Panc1 (cell line): Measurements from ENCODE around the gene METTL23. TPM values are rescaled to one million over a fixed set of nuclear protein-coding genes. Genes with fewer than 3 reads are reported as not detected.

ENCODE experiments used
- ATAC-seq: fragments of 200-7000 bp; cut with Tn5 transposase; 2 replicates; pipeline ENCODE4 v1.9.1; 2020; ENCODE audit warnings: mild to moderate bottlenecking, moderate library complexity
- BruUV-seq: library from RNA; stranded (reverse); fragments of 400-500 nt; replicated peaks from 2 replicates; lab custom pipeline; 2021; lab: Mats Ljungman, UMichigan
- CTCF ChIA-PET: fragments of 300-600 bp; sonication (Branson Sonifier 250); formaldehyde crosslinking; loops from one replicate; lab custom pipeline; 2022; ENCODE audit warnings: antibody characterized with exemption; lab: Charles Lee
- POLR2A ChIA-PET: fragments of 300-600 bp; sonication (Branson Sonifier 250); formaldehyde crosslinking; loops from one replicate; lab custom pipeline; 2022; ENCODE audit warnings: antibody characterized with exemption; lab: Charles Lee
- DNase-seq: peaks from one replicate; pipeline ENCODE4 v3.0.0-alpha.2; 2010; ENCODE audit warnings: low read depth, low spot score
- H3K27ac ChIP-seq: 2 replicates; pipeline ENCODE4 v1.5.1; 2011; ENCODE audit warnings: mild to moderate bottlenecking, low read length, inconsistent platforms
- H3K27me3 ChIP-seq: fragments of 200-500 bp; sonication (Bioruptor generic); 2 replicates; pipeline ENCODE4 v1.6.0; 2014; ENCODE audit warnings: low read length, inconsistent platforms; ENCODE audit not compliant: control insufficient read depth, insufficient read depth
- H3K36me3 ChIP-seq: fragments of 200-500 bp; sonication (Bioruptor generic); 2 replicates; pipeline ENCODE4 v1.5.1; 2014; ENCODE audit warnings: inconsistent platforms, mild to moderate bottlenecking, low read length, moderate library complexity; ENCODE audit not compliant: control insufficient read depth, insufficient read depth
- H3K4me1 ChIP-seq: 2 replicates; pipeline ENCODE4 v1.5.1; 2011; ENCODE audit warnings: inconsistent platforms, mild to moderate bottlenecking, low read length, moderate library complexity; ENCODE audit not compliant: control insufficient read depth, insufficient read depth
- H3K4me3 ChIP-seq, 2 experiments: 2 replicates each; pipeline ENCODE4 v1.5.1; 2011 to 2012; ENCODE audit warnings: low read depth in 2 of 2, low read length in 2 of 2, mild to moderate bottlenecking in 2 of 2, inconsistent platforms in 1 of 2, moderate library complexity in 1 of 2
- H3K9me3 ChIP-seq: fragments of 200-500 bp; sonication (Bioruptor generic); 2 replicates; pipeline ENCODE4 v1.5.1; 2014; ENCODE audit warnings: low read depth, mild to moderate bottlenecking, inconsistent platforms, low read length, moderate library complexity; ENCODE audit not compliant: control insufficient read depth, insufficient read depth
- CTCF ChIP-seq: fragments of 450-650 bp; IDR thresholded peaks from 2 replicates; pipeline ENCODE4 v1.5.1; 2017; ENCODE audit warnings: mild to moderate bottlenecking
- POLR2AphosphoS5 ChIP-seq: IDR thresholded peaks from 2 replicates; pipeline ENCODE4 v1.6.1; 2012; ENCODE audit warnings: mild to moderate bottlenecking, low read depth, low read length, moderate library complexity
- REST ChIP-seq, 2 experiments: IDR thresholded peaks; 2 replicates each; pipeline ENCODE4 v1.6.1; 2011 to 2012; ENCODE audit warnings: low read depth in 2 of 2, control low read depth in 1 of 2, low read length in 1 of 2, mild to moderate bottlenecking in 1 of 2, moderate library complexity in 1 of 2; ENCODE audit not compliant: insufficient read depth in 1 of 2
- SIN3A ChIP-seq: IDR thresholded peaks from 2 replicates; pipeline ENCODE4 v1.6.1; 2012; ENCODE audit warnings: low read depth, mild to moderate bottlenecking, low read length, moderate library complexity, borderline replicate concordance; ENCODE audit not compliant: insufficient read depth
- TCF7L2 ChIP-seq: IDR thresholded peaks from 2 replicates; pipeline ENCODE4 v1.6.1; 2011; ENCODE audit warnings: mild to moderate bottlenecking, low read depth, low read length, inconsistent platforms
- in situ Hi-C: cut with HindIII; loops from 2 replicates; pipeline ENCODE4 v1.10.0; 2016; ENCODE audit warnings: low sequenced_read_pairs, low pct_unique_long_range_greater_than_20kb
- intact Hi-C: fragments of 100-400 bp; cut with micrococcal nuclease; formaldehyde crosslinking; loops from one replicate; pipeline ENCODE4 v1.10.0; 2022; ENCODE audit not compliant: unreplicated experiment
- total RNA-seq: library from RNA; stranded (reverse); gene quantifications from one replicate; pipeline ENCODE4 v1.2.1, GENCODE V29; 2021; ENCODE audit not compliant: unreplicated experiment

METTL23 gene
- total RNA-seq, 1 experiment from 2014 or later = 42.8 TPM

- Histone ChIP-seq H3K4me1 (no peaks in the 10 kb centered on the region), H3K27me3 (no peaks in the 10 kb centered on the region), H3K36me3 (no peaks in the 10 kb centered on the region), H3K4me3 (no peak overlapping the region), H3K27ac (no peak overlapping the region), H3K9me3 (no peaks in the 10 kb centered on the region)
- BruUV-seq = no TSS peak
- ATAC-seq = peak; percentile 69; the same call in 1 of the 2 replicates
- ChIA-PET POLR2A (interaction anchor here (0.7 kb wide), 2 partner anchors 42 to 283 kb away, joined by 7 to 11 read pairs; no protein-coding TSS in a partner anchor), CTCF (no interaction called here)
- no peak for DNase-seq
- TF ChIP-seq TCF7L2 = no peak
- no peak for TF ChIP-seq POLR2AphosphoS5
- TF ChIP-seq SIN3A = no peak
- no peak for TF ChIP-seq CTCF
- no peak for TF ChIP-seq REST (IDR thresholded peaks at IDR 0.05; ENCODE audit: insufficient read depth in 1 of 2, low read depth in 2 of 2, low read length in 1 of 2)
- intact Hi-C loops = no loop called here
- in situ Hi-C loops = no loop called here
Measured at GRCh38 chr17:76781056-76781982, 54.7 kb downstream of the METTL23 start.

- H3K4me3 ChIP-seq = no peak overlapping the region
- in situ Hi-C loops (no loop called here), intact Hi-C loops (no loop called here)
- no peak for ATAC-seq
- DNase-seq = no peak
- POLR2A ChIA-PET = no interaction called here
- no TSS peak for BruUV-seq
- no peaks in the 10 kb centered on the region for H3K36me3 ChIP-seq
- CTCF ChIA-PET = interaction anchor here (0.6 kb wide), 1 partner anchor 236 kb away, joined by 3 read pairs; no protein-coding TSS in a partner anchor
- no peaks in the 10 kb centered on the region for H3K27me3 ChIP-seq
- no peak overlapping the region for H3K27ac ChIP-seq
- no peaks in the 10 kb centered on the region for H3K4me1 ChIP-seq
- TF ChIP-seq CTCF (no peak), REST (IDR thresholded peaks at IDR 0.05; ENCODE audit: insufficient read depth in 1 of 2, low read depth in 2 of 2, low read length in 1 of 2) (no peak), POLR2AphosphoS5 (no peak), TCF7L2 (no peak), SIN3A (no peak)
- H3K9me3 ChIP-seq = no peaks in the 10 kb centered on the region
Measured at GRCh38 chr17:76783146-76783545, 56.5 kb downstream of the METTL23 start.
